Stimulated activated effector memory CD8-positive, alpha-beta T cell treated with anti-CD3 and anti-CD28 coated beads, Interleukin-12 subunit alpha, Interleukin-12 subunit beta, amount 100 ng/mL, for 72 hours (primary cell): ENCODE data around the gene TIMP3.

Source experiments
- ATAC-seq: fragments of 150-1000 bp; cut with Tn5 transposase; 2 replicates; pipeline ENCODE4 v1.10.0; 2021
- DNase-seq, 2 donors: peaks; one replicate each; pipeline ENCODE4 v3.0.0; 2021 to 2022; ENCODE audit warnings: low spot score in 2 of 2
- H3K27ac Mint-ChIP-seq: one replicate; pipeline ENCODE4 v1.8.0; 2022; ENCODE audit warnings: mild to moderate bottlenecking, mixed read lengths
- H3K36me3 Mint-ChIP-seq: one replicate; pipeline ENCODE4 v1.8.0; 2022; ENCODE audit warnings: mild to moderate bottlenecking, mixed read lengths
- H3K4me1 Mint-ChIP-seq: one replicate; pipeline ENCODE4 v1.8.0; 2022; ENCODE audit warnings: mixed read lengths
- H3K4me3 Mint-ChIP-seq: one replicate; pipeline ENCODE4 v1.8.0; 2022; ENCODE audit warnings: mild to moderate bottlenecking, mixed read lengths
- H3K9me3 Mint-ChIP-seq: one replicate; pipeline ENCODE4 v1.8.0; 2022; ENCODE audit warnings: mixed read lengths

Gene TIMP3

DNA sequence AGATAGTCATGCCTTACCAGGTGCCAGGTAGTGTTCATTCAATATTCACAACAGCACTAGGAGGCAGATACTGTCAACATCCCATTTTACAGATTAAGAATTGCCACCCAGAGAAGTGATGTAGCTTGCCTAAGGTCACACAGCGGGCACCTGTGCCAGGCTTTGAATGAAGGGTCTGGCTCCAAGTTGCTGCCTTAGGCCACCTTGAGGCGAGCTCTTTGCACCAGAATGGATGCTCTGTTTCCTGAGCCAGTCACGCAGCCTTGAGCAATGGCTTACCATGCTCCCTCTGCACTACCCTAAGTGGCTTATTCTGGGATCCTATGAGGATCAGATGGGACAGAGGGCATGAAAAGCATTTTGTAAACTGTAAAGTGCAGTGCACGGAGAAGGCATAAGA lies 25.1 kb upstream of the TIMP3 start:
- H3K36me3 Mint-ChIP-seq, result no peaks in the 10 kb centered on the region
- H3K4me1 Mint-ChIP-seq, result no peaks in the 10 kb centered on the region
- peaks cover 2% of the 10 kb centered on the region for H3K9me3 Mint-ChIP-seq
- H3K4me3 Mint-ChIP-seq, result no peak overlapping the region
- DNase-seq (no peak), ATAC-seq (no peak)
- H3K27ac Mint-ChIP-seq, result no peak overlapping the region

DNA sequence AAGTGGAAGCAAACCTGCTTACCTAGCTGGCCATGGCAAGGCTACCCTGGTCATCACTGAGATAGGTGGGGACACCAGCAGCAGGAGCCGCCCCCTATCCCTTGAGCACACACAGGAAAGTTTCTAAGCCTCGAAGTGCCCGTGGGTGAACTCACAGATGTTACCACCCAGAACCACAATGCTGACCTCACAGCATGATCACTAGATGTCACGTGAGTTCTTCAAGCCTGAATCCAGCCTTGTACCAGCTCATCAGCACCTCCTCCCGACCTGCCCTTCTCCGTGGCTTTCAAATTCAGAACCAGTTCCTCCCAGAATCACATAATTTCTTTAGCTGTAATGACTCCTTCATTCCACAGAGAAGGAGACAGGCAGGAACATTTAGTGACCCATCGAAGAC lies 24.7 kb upstream of the TIMP3 start:
- Mint-ChIP-seq H3K4me1 (no peaks in the 10 kb centered on the region), H3K27ac (no peak overlapping the region), H3K36me3 (no peaks in the 10 kb centered on the region), H3K9me3 (peaks cover 2% of the 10 kb centered on the region), H3K4me3 (no peak overlapping the region)
- DNase-seq, result no peak
- no peak for ATAC-seq

- Mint-ChIP-seq H3K4me1 (no peaks in the 10 kb centered on the region), H3K9me3 (peaks cover 2% of the 10 kb centered on the region), H3K36me3 (no peaks in the 10 kb centered on the region), H3K27ac (no peak overlapping the region), H3K4me3 (no peak overlapping the region)
- DNase-seq (no peak), ATAC-seq (no peak)
These were observed 23.5 kb upstream of the TIMP3 start for GRCh38 chr22:32777987-32778386.

- H3K4me1 Mint-ChIP-seq, result no peaks in the 10 kb centered on the region
- no peak overlapping the region for H3K4me3 Mint-ChIP-seq
- DNase-seq (no peak), ATAC-seq (no peak)
- no peaks in the 10 kb centered on the region for H3K9me3 Mint-ChIP-seq
- no peak overlapping the region for H3K27ac Mint-ChIP-seq
- H3K36me3 Mint-ChIP-seq, result no peaks in the 10 kb centered on the region
These were observed 20.7 kb upstream of the TIMP3 start for GRCh38 chr22:32780726-32781310.

DNA sequence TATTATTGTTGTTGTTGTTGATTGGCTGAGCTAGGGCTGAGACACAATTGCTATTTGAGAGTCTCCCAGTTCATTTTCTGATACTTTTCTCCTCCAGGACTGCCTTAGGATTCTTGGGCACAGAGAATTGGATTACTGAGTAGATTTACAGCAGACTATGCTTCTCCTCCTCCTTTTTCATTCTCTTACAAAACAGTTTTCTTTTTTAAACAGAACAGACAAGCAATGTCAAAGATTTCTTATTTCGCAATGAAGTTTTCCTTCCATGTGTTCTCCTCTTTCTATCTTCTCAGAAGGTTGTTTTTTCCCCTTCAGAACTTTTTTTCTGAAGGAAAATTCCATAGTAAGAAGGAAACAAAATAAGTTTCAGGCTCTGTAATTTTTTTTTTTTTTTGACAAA lies 19.8 kb upstream of the TIMP3 start:
- H3K4me1 Mint-ChIP-seq, result no peaks in the 10 kb centered on the region
- ATAC-seq, result no peak
- H3K36me3 Mint-ChIP-seq, result no peaks in the 10 kb centered on the region
- no peaks in the 10 kb centered on the region for H3K9me3 Mint-ChIP-seq
- H3K4me3 Mint-ChIP-seq, result no peak overlapping the region
- no peak overlapping the region for H3K27ac Mint-ChIP-seq
- no peak for DNase-seq

- no peaks in the 10 kb centered on the region for H3K4me1 Mint-ChIP-seq
- no peak overlapping the region for H3K4me3 Mint-ChIP-seq
- H3K9me3 Mint-ChIP-seq, result no peaks in the 10 kb centered on the region
- DNase-seq (no peak), ATAC-seq (no peak)
- H3K27ac Mint-ChIP-seq, result no peak overlapping the region
- H3K36me3 Mint-ChIP-seq, result no peaks in the 10 kb centered on the region
These were observed 16.0 kb upstream of the TIMP3 start for GRCh38 chr22:32785321-32786026.

DNA sequence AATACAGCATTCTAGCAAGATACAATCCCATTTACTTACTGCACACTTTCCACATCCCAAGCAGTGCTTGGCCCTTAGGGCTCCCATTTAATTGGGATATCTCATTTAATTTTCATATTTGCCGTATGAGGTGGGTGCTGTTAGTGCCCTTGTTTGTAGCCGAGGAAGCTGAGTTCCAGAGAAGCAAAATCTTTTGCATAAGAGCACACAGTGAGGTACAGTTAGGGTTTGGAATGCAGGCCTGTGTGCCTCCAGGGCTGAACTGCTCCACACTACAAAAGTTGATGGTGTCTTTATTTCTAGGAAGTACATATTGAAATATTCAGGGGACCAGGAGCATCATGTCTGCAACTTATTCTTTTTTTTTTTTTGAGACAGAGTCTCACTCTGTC lies 15.5 kb upstream of the TIMP3 start:
- H3K4me3 Mint-ChIP-seq, result no peak overlapping the region
- no peaks in the 10 kb centered on the region for H3K9me3 Mint-ChIP-seq
- ATAC-seq (no peak), DNase-seq (no peak)
- no peak overlapping the region for H3K27ac Mint-ChIP-seq
- no peaks in the 10 kb centered on the region for H3K36me3 Mint-ChIP-seq
- no peaks in the 10 kb centered on the region for H3K4me1 Mint-ChIP-seq

DNA sequence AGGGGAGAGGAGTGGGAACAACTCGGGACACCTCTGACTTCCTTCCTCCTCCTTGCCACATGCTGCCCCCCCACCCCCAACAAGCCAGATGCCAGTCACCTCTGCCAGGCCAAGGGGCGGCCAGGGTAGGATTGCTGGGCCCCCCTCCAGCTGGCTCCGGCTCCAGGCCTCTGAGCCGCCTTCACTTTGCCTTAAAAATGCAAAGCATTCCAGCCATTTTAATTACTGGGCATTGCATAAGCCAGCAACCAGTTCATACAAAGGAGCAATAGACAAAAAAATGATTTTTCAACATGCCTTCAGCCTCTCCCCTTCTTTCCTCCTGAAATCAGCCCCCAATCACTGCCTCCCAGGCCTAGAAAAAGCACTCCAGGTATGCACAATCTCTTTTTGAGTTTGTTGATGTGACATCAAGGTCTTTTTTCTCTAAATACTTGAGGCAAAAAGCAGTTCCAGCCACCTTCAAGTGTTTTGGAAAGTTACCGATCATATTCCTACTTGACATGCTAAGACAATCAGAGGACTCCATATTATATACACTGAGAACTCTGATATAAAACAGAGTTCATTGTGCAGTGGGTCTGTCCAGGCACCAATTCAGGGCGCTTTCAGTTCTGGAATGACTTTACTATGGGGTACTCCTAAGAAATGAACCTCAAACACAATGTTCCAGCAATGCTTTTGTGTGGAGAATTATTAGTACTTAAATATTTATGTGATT lies 12.4 kb upstream of the TIMP3 start:
- no peaks in the 10 kb centered on the region for H3K9me3 Mint-ChIP-seq
- no peak overlapping the region for H3K27ac Mint-ChIP-seq
- H3K36me3 Mint-ChIP-seq, result no peaks in the 10 kb centered on the region
- no peak for DNase-seq
- H3K4me1 Mint-ChIP-seq, result no peaks in the 10 kb centered on the region
- ATAC-seq, result no peak
- H3K4me3 Mint-ChIP-seq, result no peak overlapping the region

DNA sequence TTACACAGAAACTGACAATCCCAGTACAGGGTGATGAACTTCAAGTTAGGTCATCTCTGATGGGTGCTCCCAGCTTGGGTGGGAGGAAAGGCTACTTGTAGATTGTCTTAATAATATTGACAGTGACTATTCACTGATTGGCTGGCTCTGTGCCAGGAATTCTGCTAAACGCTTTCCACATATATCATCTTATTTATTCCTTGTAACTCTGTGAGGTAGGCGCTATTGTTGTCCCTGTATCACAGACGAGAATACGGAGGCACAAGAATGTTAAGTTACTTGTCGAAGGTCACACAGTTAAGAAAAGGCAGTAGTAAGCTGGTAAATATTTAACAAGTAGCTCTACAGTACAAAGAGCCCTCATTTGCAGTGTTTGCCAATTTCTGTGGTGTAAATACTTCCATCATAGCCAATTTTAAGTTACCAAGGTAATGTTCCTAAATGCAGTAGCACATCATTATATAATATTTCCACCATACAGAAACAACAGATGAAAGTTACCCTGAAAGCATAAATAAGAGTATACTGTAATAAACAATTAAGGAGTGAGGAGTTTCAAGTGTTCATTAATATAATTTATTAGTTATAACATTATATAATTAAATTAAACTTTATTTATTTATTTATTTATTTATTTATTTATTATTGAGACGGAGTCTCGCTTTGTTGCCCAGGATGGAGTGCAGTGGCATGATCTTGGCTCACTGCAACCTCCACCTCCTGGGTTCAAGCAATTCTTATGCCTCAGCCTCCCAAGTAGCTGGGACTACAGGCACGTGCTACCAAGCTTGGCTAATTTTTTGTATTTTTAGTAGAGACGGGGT lies 11.5 kb upstream of the TIMP3 start:
- H3K4me1 Mint-ChIP-seq, result no peaks in the 10 kb centered on the region
- H3K4me3 Mint-ChIP-seq, result no peak overlapping the region
- no peak for DNase-seq
- ATAC-seq, result no peak
- no peaks in the 10 kb centered on the region for H3K9me3 Mint-ChIP-seq
- H3K27ac Mint-ChIP-seq, result no peak overlapping the region
- no peaks in the 10 kb centered on the region for H3K36me3 Mint-ChIP-seq

DNA sequence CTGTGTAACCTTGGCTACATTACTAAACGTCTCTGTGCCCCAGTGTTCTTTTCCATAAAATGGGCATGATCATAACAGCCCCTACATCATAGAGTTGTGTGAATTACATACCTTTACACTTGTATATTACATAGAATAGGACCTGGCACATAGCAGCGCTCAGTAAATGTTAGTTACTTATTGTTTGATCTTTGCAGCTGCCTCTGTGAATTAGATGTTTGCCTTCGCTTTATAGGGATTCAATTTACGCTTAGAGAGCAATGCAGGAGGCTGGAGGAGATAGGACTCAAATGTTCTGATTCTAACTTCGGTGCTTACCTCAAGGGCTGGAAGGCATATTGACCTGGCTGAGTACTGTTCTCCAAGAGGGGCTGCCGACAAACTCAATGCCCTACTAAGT lies 10.4 kb upstream of the TIMP3 start:
- Mint-ChIP-seq H3K27ac (no peak overlapping the region), H3K4me1 (no peaks in the 10 kb centered on the region), H3K4me3 (no peak overlapping the region), H3K9me3 (no peaks in the 10 kb centered on the region), H3K36me3 (no peaks in the 10 kb centered on the region)
- DNase-seq, result no peak
- ATAC-seq, result no peak

- DNase-seq, result no peak
- H3K36me3 Mint-ChIP-seq, result no peaks in the 10 kb centered on the region
- no peak overlapping the region for H3K4me3 Mint-ChIP-seq
- no peaks in the 10 kb centered on the region for H3K4me1 Mint-ChIP-seq
- no peak for ATAC-seq
- H3K27ac Mint-ChIP-seq, result no peak overlapping the region
- H3K9me3 Mint-ChIP-seq, result no peaks in the 10 kb centered on the region
These were observed 10.0 kb upstream of the TIMP3 start for GRCh38 chr22:32791485-32791884.

GRCh38 chr22:32793589-32793988 lies 7.9 kb upstream of the TIMP3 start:
- ATAC-seq, result no peak
- H3K4me3 Mint-ChIP-seq, result no peak overlapping the region
- no peak overlapping the region for H3K27ac Mint-ChIP-seq
- DNase-seq, result no peak
- H3K4me1 Mint-ChIP-seq, result no peaks in the 10 kb centered on the region
- no peaks in the 10 kb centered on the region for H3K9me3 Mint-ChIP-seq
- no peaks in the 10 kb centered on the region for H3K36me3 Mint-ChIP-seq

DNA sequence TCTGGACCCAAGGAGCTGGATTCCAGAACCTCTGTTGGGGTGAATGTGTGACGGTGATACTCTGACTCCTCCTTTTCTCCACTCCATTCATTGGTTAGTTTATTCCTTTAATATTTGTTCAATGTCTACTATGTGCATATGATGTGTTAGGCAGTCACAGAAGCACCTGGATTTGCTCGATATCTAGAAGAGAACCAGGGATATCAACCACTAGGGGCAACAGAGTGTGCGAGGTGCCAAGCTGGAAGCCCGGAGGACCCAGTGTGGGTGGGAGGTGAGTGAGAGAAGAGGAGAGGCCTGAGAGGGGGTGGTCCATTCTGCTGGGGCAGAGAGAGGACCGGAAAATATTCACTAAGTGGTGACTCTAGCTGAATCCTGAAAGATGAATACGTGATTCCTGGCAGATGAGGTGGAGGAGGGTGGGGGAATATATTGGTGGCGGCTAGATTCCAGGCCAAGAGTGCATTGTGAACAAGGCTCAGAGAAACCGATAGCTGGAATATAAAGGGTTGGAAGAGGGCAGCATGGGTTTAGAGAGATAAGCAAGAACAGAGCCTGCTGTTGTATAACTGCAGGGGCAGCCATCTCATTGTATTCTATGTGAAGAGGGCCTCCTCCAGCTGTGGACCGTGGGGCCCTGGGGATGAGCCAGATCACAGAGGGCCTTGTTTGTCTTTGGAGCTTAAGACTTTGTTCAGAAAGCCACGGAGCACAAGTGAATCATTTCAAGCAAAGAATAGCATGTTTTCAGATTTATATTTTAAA lies 6.9 kb upstream of the TIMP3 start:
- ATAC-seq (no peak), DNase-seq (no peak)
- no peaks in the 10 kb centered on the region for H3K36me3 Mint-ChIP-seq
- no peaks in the 10 kb centered on the region for H3K9me3 Mint-ChIP-seq
- no peak overlapping the region for H3K27ac Mint-ChIP-seq
- H3K4me1 Mint-ChIP-seq, result no peaks in the 10 kb centered on the region
- no peak overlapping the region for H3K4me3 Mint-ChIP-seq

- H3K4me1 Mint-ChIP-seq, result no peaks in the 10 kb centered on the region
- no peak for ATAC-seq
- no peak overlapping the region for H3K4me3 Mint-ChIP-seq
- H3K36me3 Mint-ChIP-seq, result no peaks in the 10 kb centered on the region
- DNase-seq, result no peak
- H3K9me3 Mint-ChIP-seq, result no peaks in the 10 kb centered on the region
- no peak overlapping the region for H3K27ac Mint-ChIP-seq
These were observed 6.3 kb upstream of the TIMP3 start for GRCh38 chr22:32795214-32795596.
